Esophagus squamous epithelium (tissue), 4 donors: Measurements from ENCODE around the gene MAGEB4.

ENCODE experiments used
- CTCF ChIP-seq, 6 experiments: fragments of 450-650 bp in 4 of 6; fragments of 200-600 bp in 2 of 6; sonication (generic) in 2 of 6; IDR thresholded peaks; one replicate each; pipeline ENCODE4 v1.5.1; 2016 to 2019; ENCODE audit warnings: antibody characterized with exemption in 6 of 6, mild to moderate bottlenecking in 4 of 6, moderate library complexity in 4 of 6
- POLR2A ChIP-seq, 4 donors: fragments of 450-650 bp; IDR thresholded peaks; one replicate each; pipeline ENCODE4 v1.6.1; 2017; ENCODE audit warnings: antibody characterized with exemption in 4 of 4, mild to moderate bottlenecking in 4 of 4, moderate library complexity in 3 of 4

DNA sequence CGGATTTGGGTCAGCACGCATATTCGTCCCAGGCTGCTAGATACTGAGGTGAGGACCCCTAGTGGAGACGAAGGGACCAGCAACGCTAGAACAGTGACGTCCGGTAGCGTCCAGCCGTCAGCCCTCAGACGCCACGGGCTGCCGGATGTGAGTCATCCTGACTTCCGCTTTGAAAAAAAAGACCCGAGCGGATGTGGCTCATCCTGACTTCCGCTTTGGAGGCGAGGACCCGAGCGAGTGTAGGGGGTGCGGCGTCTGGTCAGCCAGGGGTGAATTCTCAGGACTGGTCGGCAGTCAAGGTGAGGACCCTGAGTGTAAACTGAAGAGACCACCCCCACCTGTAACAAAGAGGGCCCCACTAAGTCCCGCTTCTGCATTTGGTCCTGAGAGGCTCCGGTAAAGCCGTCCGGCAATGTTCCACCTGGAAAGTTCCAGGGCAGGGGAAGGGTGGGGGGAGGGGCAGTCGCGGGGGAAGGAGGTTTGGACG is 26.4 kb upstream of the MAGEB4 start, which contains the start of gene MAGEB2:
- no peak for TF ChIP-seq CTCF (IDR thresholded peaks at IDR 0.05)
- no peak for TF ChIP-seq POLR2A (IDR thresholded peaks at IDR 0.05)
